CD4-positive, alpha-beta T cell treated with Interferon alpha-2 for 1 hour (primary cell): ENCODE measurements around the gene NCK2.
A peak's percentile ranks its signal among the peaks of the same experiment; 100 is the strongest.

Experiments
- DNase-seq, 2 donors: peaks; one replicate each; pipeline ENCODE4 v3.0.0-alpha.2; 2020 to 2022

The NCK2 gene

DNA sequence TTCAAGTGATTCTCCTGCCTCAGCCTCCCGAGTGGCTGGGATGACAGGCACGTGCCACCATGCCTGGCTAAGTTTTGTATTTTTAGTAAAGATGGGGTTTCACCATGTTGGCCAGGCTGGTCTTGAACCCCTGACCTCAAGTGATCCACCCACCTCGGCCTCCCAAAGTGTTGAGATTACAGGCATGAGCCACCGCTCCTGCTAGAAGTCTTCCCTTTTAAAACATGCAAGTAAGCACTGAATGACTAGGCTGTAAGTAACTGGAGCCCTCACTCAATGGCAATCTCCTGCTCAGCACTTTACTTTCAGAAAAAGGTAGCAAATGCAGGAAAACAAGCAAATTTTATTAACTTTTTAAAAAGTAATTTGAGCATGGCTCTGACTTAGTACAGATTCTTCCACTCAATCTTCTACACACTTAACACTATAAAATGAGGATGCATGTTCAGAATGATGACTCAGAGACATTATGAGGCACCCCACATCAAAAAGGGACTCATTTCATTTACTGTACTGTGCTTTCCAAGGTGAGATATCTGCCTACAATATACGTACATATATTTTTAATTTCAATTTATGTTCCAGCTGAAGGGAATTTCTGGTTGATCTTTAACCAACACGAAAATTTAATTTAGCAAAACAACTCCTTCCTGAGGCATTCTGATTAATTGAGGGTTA, 6.6 kb upstream of the NCK2 start:
- DNase-seq = peak in 1 of 2 donors; percentile 64

GRCh38 chr2:105738658-105739241, 6.0 kb upstream of the NCK2 start:
- DNase-seq = peak in 1 of 2 donors; percentile 55

DNA sequence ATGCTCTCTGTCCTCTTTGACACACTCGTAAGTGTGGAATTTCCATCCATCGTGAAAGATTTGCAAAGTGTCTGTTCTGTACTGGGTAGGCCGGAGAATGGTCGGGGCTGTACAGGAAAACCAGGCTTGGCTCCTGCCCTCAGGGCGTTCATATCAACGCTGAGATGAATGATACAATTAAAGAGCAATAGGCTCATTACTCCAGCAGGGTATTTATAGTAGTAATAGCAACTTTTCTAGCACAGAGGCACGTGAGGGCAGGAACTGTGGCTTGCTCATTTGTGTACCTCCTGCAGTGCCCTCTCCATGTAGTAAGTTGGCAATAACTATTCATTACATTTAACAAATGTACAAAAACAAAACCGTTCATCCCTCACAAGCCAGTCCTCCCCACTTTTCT, 5.3 kb upstream of the NCK2 start:
- peak in 1 of 2 donors; percentile 37 for DNase-seq

GRCh38 chr2:105739944-105740530, 4.7 kb upstream of the NCK2 start:
- DNase-seq = no peak

- DNase-seq = no peak
Measured at GRCh38 chr2:105741174-105741573, 3.5 kb upstream of the NCK2 start.

- DNase-seq = no peak
Measured at GRCh38 chr2:105741617-105742016, 3.1 kb upstream of the NCK2 start.

- peak; percentile 62 to 79 for DNase-seq
Measured at GRCh38 chr2:105744091-105744908, 412 bp upstream of the NCK2 start.

- DNase-seq = peak; percentile 87 to 91
Measured at GRCh38 chr2:105746177-105747080, 1.7 kb downstream of the NCK2 start.

DNA sequence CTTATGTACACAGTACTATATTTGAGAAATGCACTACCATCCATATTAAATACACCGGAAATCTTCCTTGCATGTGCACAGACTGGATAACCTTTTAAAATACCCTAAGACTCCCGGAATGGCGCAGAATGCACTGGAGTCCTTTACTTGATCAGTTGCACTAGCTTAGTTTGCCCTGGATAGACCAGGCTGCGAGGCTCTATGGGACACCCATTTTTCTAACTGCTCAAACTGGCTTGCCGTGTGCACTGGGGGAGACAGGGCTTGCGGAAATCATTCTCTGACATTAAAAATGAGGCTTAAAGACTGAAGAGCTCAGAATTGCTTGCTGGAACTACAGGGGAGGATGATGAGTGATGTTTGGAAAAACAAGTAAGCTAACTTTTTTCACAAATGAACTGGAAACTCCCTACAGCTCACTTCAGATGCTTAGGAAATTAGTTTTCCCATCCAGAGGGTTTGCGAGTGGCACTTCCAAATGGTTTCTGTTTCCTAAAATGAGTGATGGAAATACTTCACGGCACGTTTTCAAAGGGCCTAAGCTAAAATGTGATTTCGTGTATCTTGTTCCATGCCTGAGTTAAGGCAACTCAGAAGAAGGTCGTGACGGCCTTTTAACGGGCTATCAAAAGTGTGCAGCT, 2.7 kb downstream of the NCK2 start:
- DNase-seq = peak in 1 of 2 donors; percentile 56

DNA sequence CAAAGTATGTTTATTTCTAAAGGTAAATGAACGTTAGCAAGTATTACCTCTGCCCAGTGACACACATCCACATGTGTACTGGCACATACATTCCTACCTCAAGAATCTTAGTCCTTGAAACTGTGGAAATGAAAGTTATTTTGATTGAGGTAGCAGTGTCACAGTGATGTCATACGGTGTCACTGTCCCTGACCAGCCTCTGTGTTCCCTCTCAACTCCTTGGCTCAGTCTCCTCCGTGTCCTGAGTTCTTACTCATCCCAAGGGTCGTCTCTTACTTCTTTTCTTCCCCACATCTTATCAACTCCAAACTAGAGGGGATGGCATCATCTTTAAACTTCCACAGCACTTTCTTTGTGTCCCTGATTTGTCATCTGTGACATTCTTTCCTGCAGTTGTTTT, 3.3 kb downstream of the NCK2 start:
- peak in 1 of 2 donors; percentile 73 for DNase-seq

GRCh38 chr2:105748566-105748965, 3.9 kb downstream of the NCK2 start:
- DNase-seq = peak in 1 of 2 donors; percentile 67

DNA sequence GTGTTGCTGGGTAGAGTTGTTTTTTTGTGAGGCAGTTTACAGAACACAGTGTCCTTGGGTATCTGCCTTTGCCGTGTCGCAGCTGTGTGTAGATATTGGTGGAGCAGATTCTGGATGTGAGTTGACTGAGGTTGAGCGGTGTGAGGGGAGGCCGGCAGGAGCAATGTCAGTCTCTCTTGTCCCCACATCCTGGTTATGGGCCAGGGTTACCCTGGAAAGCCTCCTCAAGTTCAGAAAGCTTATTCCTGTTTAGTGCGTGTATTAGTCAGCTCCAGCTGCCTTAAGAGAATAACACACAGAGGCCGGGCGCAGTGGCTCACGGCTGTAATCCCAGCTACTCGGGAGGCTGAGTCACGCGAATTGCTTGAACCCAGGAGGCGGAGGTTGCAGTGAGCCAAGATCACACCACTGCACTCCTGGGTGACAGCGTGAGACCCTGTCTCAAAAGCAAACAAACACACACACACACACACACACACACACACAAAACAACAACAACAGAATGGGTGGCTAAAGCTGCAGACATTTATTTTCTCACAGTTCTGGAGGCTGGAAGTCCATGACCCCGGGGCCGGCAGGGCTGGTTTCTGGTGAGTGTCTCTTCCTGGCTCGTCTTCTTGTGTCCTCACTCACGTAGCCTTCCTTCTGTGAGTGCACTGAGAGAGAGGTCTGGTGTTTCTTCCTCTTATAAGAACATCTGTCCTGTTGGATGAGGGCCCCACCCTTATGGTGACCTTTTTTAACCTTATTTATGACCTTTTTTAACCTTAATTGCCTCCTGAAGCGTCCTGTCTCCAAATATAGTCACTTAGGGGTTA, 5.1 kb downstream of the NCK2 start:
- peak in 1 of 2 donors; percentile 59 for DNase-seq

DNA sequence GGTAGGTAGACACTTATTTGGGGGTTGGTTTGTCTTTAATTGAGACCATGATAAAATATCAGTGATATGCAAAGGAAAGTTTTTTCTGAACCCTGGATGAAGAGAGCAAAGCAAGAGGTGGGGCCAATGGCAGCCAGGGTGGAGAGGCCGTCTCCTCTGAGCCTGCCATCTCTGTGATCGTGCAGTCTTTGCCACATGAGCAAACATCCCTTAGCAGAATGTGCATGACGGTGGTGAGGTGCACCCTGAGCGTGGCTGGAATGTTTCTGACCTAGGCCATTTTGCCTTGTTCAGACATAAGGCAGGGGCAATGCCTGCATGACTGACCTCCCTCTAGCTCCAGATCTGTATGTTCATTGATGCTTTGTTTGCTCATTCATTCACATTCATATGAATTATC, 6.0 kb downstream of the NCK2 start:
- DNase-seq = no peak

GRCh38 chr2:105751272-105751671, 6.6 kb downstream of the NCK2 start:
- DNase-seq = peak in 1 of 2 donors; percentile 0

DNA sequence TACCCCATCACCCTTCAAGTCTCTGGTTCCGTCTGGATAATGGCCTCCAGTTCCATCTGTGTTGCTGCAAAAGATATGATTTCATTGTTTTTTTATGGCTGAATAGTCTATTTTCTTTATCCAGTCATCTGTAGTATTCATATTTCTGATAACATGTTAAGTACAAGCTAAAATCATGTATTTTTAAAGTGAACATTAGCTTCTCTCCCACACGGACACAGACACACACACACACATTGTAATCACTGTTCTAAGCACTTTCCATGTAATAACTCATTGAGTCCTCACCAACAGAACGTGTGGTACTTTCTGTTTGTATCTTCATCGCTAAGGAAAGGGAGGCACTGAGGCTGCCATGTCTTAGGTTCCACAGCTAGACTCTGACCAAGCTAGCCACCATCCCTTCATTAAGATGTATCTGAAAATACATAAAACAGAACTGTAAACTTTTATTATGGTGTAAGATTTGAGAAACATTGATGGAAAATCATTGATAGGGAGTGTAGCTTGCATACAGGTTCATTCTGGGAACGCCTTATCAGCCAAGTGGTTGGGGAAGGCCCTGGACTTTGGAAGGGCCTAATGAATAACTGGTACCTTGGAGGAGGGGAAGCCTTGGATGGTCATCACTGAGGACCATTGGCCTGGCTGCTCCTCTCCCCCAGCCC, 8.1 kb downstream of the NCK2 start:
- peak in 1 of 2 donors; percentile 37 for DNase-seq

DNA sequence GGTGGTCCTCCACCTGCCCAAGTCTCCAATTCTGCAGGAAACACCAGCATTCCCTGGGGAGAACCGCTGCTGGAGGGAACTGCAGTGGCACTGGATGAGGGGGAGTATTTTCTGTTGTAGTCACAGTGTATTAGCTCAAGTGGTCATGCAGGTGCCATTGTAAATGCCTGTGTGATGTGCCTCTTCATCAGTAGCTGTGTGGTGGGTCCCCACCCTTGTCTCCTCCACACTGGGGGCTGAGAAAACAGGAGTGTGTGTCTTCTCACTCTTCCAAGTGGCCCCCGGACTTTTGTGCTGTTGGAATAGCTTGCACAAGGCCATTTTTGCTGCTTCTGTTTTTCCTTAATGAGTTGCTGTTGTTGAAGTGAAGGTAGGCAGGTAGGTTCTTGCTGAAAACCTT, 8.7 kb downstream of the NCK2 start:
- DNase-seq = no peak

DNA sequence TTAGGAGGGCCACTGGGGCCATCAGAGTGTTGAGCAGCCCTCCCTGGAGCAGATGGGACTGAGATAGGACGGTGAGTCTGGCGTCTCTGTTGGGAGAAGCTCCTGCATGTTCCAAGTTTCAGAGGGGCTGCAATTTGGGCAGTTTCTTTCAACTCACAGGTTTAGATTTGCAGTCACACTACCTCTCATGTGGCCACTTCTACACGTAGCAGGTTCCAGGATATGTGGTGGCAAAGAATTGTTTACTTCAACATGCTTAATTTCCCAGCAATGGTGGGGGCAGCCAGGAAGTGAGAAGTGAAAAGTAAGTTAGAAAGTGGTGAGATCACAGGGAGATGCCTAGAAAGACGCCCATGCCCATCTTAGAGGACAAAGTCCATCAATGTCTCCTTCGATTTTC, 9.3 kb downstream of the NCK2 start:
- DNase-seq = peak; percentile 87 to 92

DNA sequence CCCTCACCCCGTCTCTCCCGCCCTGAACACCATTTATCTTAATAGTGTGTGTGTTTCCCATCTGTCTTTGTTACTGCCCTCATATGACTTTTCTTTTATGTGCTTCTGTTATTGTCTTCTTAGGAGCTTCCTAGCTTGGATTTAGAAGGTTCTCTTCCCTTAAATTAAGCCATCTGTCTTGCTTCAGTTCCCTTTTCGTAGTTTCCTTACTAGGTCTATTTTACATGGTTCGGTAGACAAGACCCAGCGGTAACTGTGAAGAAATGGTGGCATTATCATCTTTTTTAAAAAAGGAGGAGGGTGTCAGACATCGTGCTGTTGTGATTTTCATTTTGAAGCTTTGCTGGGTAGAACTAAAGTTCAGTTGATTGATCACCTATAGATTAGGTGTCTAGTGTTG, 10.3 kb downstream of the NCK2 start:
- DNase-seq = no peak

GRCh38 chr2:105755895-105756294, 11.2 kb downstream of the NCK2 start:
- peak; percentile 48 to 76 for DNase-seq

- DNase-seq = no peak
Measured at GRCh38 chr2:105756435-105756834, 11.7 kb downstream of the NCK2 start.
